Ishikawa (cell line): ENCODE results near the gene OR51B6.

Experiments
- CEBPB ChIP-seq: IDR thresholded peaks from 2 replicates; pipeline ENCODE4 v1.6.1; 2012
- CREB1 ChIP-seq: IDR thresholded peaks from 2 replicates; pipeline ENCODE4 v1.6.1; 2012; ENCODE audit warnings: low read depth
- EGR1 ChIP-seq: IDR thresholded peaks from 2 replicates; pipeline ENCODE4 v1.6.1; 2012
- EP300 ChIP-seq: IDR thresholded peaks from 2 replicates; pipeline ENCODE4 v1.6.1; 2012; ENCODE audit warnings: borderline replicate concordance
- FOXM1 ChIP-seq: IDR thresholded peaks from 2 replicates; pipeline ENCODE4 v1.6.1; 2012; ENCODE audit warnings: low read depth, borderline replicate concordance
- NFIC ChIP-seq: IDR thresholded peaks from 2 replicates; pipeline ENCODE4 v1.6.1; 2012
- RAD21 ChIP-seq: IDR thresholded peaks from 2 replicates; pipeline ENCODE4 v1.6.1; 2012; ENCODE audit warnings: low read depth
- TAF1 ChIP-seq: IDR thresholded peaks from 2 replicates; pipeline ENCODE4 v1.6.1; 2012; ENCODE audit warnings: low read depth, mild to moderate bottlenecking
- TCF12 ChIP-seq: IDR thresholded peaks from 2 replicates; pipeline ENCODE4 v1.6.1; 2012; ENCODE audit warnings: low read depth
- TEAD4 ChIP-seq: IDR thresholded peaks from 2 replicates; pipeline ENCODE4 v1.6.1; 2012
- YY1 ChIP-seq: IDR thresholded peaks from 2 replicates; pipeline ENCODE4 v1.6.1; 2012; ENCODE audit warnings: low read depth
- ZBTB7A ChIP-seq: IDR thresholded peaks from 2 replicates; pipeline ENCODE4 v1.6.1; 2012; ENCODE audit warnings: low read depth
- TF ChIP-seq, protein P1 (sequence below): IDR thresholded peaks from 2 replicates; pipeline ENCODE4 v1.6.1; 2012
- TF ChIP-seq, protein P2 (sequence below): IDR thresholded peaks from 2 replicates; pipeline ENCODE4 v1.6.1; 2012
- TF ChIP-seq, protein P3 (sequence below): IDR thresholded peaks from 2 replicates; pipeline ENCODE4 v1.6.1; 2012; ENCODE audit warnings: low read depth, mild to moderate bottlenecking

Gene OR51B6, protein sequence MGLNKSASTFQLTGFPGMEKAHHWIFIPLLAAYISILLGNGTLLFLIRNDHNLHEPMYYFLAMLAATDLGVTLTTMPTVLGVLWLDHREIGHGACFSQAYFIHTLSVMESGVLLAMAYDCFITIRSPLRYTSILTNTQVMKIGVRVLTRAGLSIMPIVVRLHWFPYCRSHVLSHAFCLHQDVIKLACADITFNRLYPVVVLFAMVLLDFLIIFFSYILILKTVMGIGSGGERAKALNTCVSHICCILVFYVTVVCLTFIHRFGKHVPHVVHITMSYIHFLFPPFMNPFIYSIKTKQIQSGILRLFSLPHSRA

DNA sequence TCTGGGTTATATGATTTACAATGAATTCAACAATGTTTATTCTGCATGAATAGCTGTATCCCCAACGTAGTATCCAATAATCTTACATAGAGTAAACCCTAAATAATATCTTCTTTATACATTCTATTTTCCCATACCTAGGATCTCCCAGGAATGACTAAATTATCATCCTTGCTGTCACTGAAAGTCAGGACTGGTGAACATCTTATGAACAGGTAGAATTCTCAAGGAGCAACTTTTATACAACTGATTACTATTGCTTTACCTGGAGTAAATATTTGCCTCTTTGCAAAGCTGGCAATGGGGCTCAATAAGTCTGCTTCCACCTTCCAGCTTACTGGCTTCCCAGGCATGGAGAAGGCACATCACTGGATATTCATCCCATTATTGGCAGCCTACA is at the start of gene OR51B6:
Gene OR51B6 (plus strand): TSS at position 301 of the 400 bp plus-strand sequence. CDS start 0 bp downstream, at position 301.
- TF ChIP-seq RAD21 = no peak
- TF ChIP-seq ZBTB7A = no peak
- no peak for TF ChIP-seq TAF1
- TF ChIP-seq EP300 = no peak
- TF ChIP-seq CREB1 = no peak
- TF ChIP-seq TCF12 = no peak
- TF ChIP-seq TEAD4 = no peak
- no peak for TF ChIP-seq FOXM1
- no peak for TF ChIP-seq YY1

DNA sequence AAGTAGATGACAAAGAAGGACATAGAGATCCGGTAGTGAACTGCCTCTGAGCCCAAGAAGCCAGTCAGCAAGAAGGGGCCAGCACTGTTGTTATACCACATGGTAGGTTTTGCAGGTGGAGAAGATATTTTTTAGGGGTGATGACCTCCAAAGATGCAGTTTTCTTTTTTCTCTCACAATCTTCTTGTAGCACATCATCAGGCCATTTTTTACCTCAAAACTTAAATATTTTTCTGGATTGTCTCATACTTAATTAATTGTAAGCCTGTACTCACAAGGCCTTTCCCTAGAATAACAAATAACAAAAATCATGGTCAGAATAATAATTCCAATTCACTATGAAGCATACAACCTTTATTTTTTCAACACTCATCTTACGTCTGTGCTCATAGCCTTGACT is 49.5 kb upstream of the OR51B6 start, which contains the start of gene OR51B4:
Gene OR51B4 (minus strand): TSS at position 101 of the 400 bp plus-strand sequence. CDS start 0 bp downstream, at position 101.
- no peak for TF ChIP-seq EP300
- TF ChIP-seq, protein P1, sequence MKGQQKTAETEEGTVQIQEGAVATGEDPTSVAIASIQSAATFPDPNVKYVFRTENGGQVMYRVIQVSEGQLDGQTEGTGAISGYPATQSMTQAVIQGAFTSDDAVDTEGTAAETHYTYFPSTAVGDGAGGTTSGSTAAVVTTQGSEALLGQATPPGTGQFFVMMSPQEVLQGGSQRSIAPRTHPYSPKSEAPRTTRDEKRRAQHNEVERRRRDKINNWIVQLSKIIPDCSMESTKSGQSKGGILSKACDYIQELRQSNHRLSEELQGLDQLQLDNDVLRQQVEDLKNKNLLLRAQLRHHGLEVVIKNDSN = no peak
- no peak for TF ChIP-seq CEBPB
- no peak for TF ChIP-seq ZBTB7A
- no peak for TF ChIP-seq YY1
- TF ChIP-seq TCF12 = no peak
- TF ChIP-seq CREB1 = no peak
- no peak for TF ChIP-seq TEAD4
- TF ChIP-seq, protein P2, sequence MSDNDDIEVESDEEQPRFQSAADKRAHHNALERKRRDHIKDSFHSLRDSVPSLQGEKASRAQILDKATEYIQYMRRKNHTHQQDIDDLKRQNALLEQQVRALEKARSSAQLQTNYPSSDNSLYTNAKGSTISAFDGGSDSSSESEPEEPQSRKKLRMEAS = no peak
- TF ChIP-seq TAF1 = no peak
- no peak for TF ChIP-seq FOXM1
- no peak for TF ChIP-seq NFIC
- TF ChIP-seq EGR1 = no peak
- no peak for TF ChIP-seq RAD21
- TF ChIP-seq, protein P3, sequence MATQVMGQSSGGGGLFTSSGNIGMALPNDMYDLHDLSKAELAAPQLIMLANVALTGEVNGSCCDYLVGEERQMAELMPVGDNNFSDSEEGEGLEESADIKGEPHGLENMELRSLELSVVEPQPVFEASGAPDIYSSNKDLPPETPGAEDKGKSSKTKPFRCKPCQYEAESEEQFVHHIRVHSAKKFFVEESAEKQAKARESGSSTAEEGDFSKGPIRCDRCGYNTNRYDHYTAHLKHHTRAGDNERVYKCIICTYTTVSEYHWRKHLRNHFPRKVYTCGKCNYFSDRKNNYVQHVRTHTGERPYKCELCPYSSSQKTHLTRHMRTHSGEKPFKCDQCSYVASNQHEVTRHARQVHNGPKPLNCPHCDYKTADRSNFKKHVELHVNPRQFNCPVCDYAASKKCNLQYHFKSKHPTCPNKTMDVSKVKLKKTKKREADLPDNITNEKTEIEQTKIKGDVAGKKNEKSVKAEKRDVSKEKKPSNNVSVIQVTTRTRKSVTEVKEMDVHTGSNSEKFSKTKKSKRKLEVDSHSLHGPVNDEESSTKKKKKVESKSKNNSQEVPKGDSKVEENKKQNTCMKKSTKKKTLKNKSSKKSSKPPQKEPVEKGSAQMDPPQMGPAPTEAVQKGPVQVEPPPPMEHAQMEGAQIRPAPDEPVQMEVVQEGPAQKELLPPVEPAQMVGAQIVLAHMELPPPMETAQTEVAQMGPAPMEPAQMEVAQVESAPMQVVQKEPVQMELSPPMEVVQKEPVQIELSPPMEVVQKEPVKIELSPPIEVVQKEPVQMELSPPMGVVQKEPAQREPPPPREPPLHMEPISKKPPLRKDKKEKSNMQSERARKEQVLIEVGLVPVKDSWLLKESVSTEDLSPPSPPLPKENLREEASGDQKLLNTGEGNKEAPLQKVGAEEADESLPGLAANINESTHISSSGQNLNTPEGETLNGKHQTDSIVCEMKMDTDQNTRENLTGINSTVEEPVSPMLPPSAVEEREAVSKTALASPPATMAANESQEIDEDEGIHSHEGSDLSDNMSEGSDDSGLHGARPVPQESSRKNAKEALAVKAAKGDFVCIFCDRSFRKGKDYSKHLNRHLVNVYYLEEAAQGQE = no peak

DNA sequence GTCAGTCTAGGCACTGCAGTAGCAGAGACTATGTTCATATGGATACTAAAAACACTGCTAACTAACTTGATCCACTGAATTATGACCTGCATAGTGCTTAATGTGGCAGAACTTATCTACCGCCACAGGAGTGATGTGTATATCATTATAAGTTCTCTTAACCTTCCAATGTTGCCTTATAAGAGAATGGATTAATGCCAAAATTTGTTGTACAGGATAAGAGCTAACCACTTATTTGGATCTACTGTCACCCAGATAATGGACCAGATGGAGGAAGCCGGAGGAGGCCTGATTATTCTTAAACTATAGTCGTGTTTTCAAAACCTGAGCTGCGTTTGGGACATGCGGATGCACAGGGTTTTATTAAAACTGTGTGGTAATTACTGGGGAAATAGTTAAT is 47.7 kb upstream of the OR51B6 start:
- TF ChIP-seq TEAD4 (no peak), CEBPB (no peak), NFIC (no peak), EGR1 (no peak), TCF12 (no peak), ZBTB7A (no peak), YY1 (no peak), RAD21 (no peak), EP300 (no peak), TAF1 (no peak), CREB1 (no peak), FOXM1 (no peak)
- TF ChIP-seq, protein P2 = no peak
- TF ChIP-seq, protein P3 = no peak
- TF ChIP-seq, protein P1 = no peak

DNA sequence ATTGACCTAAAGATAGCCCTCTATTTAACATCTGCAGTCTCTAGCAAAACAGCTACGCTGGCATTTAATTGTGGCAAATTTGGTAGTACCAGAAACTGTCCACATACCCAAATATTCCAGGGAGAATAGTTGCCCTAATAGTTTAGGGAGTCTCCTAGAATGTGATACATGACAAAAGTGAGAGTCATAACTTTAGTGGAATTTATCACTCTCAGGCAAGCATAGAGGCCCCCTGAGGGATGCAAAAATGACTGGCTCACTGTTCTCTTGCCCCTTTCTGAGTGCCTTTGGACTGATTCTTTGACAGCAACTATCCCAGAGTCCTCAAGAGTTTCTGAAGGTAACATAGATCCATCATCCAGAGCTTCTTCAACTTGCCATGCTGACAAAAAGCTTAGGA is 47.3 kb upstream of the OR51B6 start:
- TF ChIP-seq, protein P2 = no peak
- TF ChIP-seq EP300 = no peak
- no peak for TF ChIP-seq YY1
- TF ChIP-seq, protein P1 = no peak
- TF ChIP-seq CREB1 = no peak
- TF ChIP-seq CEBPB = no peak
- no peak for TF ChIP-seq EGR1
- TF ChIP-seq TCF12 = no peak
- no peak for TF ChIP-seq ZBTB7A
- TF ChIP-seq, protein P3 = no peak
